Suprapubic skin (tissue), 4 donors: ENCODE data around the gene MUC5AC. TPM values are rescaled to one million over a fixed set of nuclear protein-coding genes. Genes with fewer than 3 reads are reported as not detected.

ENCODE experiments used
- DNase-seq, 2 donors: peaks; one replicate each; pipeline ENCODE4 v3.0.0-alpha.2; 2019; ENCODE audit warnings: low spot score in 2 of 2
- H3K27ac ChIP-seq: fragments of 200-600 bp; sonication (generic); one replicate; pipeline ENCODE4 v1.5.1; 2019
- H3K27me3 ChIP-seq: fragments of 200-600 bp; sonication (generic); one replicate; pipeline ENCODE4 v1.5.1; 2019
- H3K36me3 ChIP-seq: fragments of 200-600 bp; sonication (generic); one replicate; pipeline ENCODE4 v1.5.1; 2019
- H3K4me1 ChIP-seq: fragments of 200-600 bp; sonication (generic); one replicate; pipeline ENCODE4 v1.5.1; 2019
- H3K4me3 ChIP-seq: fragments of 200-600 bp; sonication (generic); one replicate; pipeline ENCODE4 v1.5.1; 2019; ENCODE audit warnings: mild to moderate bottlenecking
- H3K9me3 ChIP-seq: fragments of 200-600 bp; sonication (generic); one replicate; pipeline ENCODE4 v1.5.1; 2019
- EP300 ChIP-seq: sonication (generic); formaldehyde crosslinking; IDR thresholded peaks from one replicate; pipeline ENCODE4 v1.6.1; 2017; ENCODE audit warnings: antibody characterized with exemption
- POLR2A ChIP-seq, 2 donors: fragments of 450-650 bp; IDR thresholded peaks; one replicate each; pipeline ENCODE4 v1.6.1; 2017; ENCODE audit warnings: antibody characterized with exemption in 2 of 2, mild to moderate bottlenecking in 2 of 2, moderate library complexity in 2 of 2
- POLR2AphosphoS5 ChIP-seq, 3 donors: sonication (generic); formaldehyde crosslinking; IDR thresholded peaks; one replicate each; pipeline ENCODE4 v1.6.1; 2017; ENCODE audit warnings: antibody characterized with exemption in 3 of 3
- WGBS: methylation state at CpG from one replicate; pipeline ENCODE4 v1.1.5; 2018; 5-methylcytosine and 5-hydroxymethylcytosine counted together
- total RNA-seq, 4 donors: library from RNA; depleted of rRNA; stranded (reverse); fragments of >200 nt; gene quantifications; one replicate each; pipeline ENCODE4 v1.1.0, GENCODE V29; 2016
- TF ChIP-seq, protein P1 (sequence below), 2 donors: fragments of 200-600 bp in 1 of 2; fragments of 450-650 bp in 1 of 2; sonication (generic) in 1 of 2; IDR thresholded peaks; one replicate each; pipeline ENCODE4 v1.5.1; 2016 to 2019; ENCODE audit warnings: antibody characterized with exemption in 2 of 2, mild to moderate bottlenecking in 1 of 2, moderate library complexity in 1 of 2

MUC5AC gene
- total RNA-seq, 4 donors from 2014 or later = not detected

GRCh38 chr11:1150769-1151365, 6.9 kb upstream of the MUC5AC start:
- TF ChIP-seq POLR2AphosphoS5 (IDR thresholded peaks at IDR 0.05) (no peak), POLR2A (IDR thresholded peaks at IDR 0.05) (no peak), EP300 (no peak)
- TF ChIP-seq, protein P1, sequence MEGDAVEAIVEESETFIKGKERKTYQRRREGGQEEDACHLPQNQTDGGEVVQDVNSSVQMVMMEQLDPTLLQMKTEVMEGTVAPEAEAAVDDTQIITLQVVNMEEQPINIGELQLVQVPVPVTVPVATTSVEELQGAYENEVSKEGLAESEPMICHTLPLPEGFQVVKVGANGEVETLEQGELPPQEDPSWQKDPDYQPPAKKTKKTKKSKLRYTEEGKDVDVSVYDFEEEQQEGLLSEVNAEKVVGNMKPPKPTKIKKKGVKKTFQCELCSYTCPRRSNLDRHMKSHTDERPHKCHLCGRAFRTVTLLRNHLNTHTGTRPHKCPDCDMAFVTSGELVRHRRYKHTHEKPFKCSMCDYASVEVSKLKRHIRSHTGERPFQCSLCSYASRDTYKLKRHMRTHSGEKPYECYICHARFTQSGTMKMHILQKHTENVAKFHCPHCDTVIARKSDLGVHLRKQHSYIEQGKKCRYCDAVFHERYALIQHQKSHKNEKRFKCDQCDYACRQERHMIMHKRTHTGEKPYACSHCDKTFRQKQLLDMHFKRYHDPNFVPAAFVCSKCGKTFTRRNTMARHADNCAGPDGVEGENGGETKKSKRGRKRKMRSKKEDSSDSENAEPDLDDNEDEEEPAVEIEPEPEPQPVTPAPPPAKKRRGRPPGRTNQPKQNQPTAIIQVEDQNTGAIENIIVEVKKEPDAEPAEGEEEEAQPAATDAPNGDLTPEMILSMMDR (IDR thresholded peaks at IDR 0.05) = no peak
- DNase-seq = peak in 1 of 2 donors; percentile 54
- no peak overlapping the region for H3K4me3 ChIP-seq
- H3K27ac ChIP-seq = no peak overlapping the region
- H3K27me3 ChIP-seq = peaks cover 15% of the 10 kb centered on the region
- H3K4me1 ChIP-seq = peaks cover 6% of the 10 kb centered on the region
- no peaks in the 10 kb centered on the region for H3K9me3 ChIP-seq
- 13% methylated on average over 14 of the region's 18 CpGs for WGBS
- H3K36me3 ChIP-seq = no peaks in the 10 kb centered on the region

DNA sequence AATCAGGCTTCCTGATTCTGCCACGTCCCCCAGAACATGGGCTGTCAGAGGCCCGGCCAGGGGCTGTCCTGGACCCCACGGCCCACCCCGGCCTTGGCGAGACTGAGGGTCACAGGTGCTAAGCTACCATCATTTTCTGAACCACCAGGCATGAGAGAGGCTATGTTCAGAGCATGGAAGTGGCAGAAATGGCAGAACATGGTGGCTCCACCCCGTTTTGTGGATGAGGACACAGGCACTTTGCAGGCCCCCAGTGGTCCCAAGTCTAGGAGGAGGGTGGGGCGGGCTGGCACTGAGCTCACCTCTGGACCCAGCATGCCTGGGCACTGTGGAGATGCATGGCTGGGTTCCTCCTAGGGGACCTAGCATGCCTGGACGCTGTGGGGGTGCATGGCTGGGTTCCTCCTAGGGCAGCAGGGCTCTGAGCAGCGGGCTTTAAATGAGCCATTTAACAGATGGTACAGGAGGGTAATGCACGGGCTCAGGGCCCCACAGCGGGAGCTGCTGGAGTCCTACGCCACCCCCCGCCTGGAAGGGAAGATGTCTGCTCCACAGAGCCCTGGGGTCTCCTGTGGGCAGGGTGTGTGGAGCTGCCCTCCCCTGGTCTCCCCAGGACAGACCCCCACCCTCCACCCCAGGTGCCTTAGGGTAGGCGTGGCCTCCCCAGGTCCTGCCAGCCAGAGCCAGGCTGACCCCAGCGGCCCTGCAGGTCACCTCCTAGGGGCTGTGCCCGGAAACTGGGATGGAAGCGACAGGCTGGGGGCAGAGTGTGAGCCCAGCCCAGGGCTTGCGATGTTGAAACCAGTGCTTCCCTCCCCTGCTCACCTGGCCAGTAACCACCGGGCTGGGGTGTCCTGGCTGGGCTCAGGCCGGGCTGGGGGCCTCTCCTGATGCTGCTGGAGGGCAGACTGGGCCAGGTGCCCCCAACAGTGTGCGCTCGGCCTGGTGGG, 6.1 kb upstream of the MUC5AC start:
- Histone ChIP-seq H3K36me3 (no peaks in the 10 kb centered on the region), H3K27me3 (peaks cover 15% of the 10 kb centered on the region), H3K9me3 (no peaks in the 10 kb centered on the region), H3K4me3 (no peak overlapping the region), H3K27ac (no peak overlapping the region), H3K4me1 (peaks cover 6% of the 10 kb centered on the region)
- no peak for TF ChIP-seq EP300
- TF ChIP-seq, protein P1 (IDR thresholded peaks at IDR 0.05) = no peak
- TF ChIP-seq POLR2AphosphoS5 (IDR thresholded peaks at IDR 0.05) = no peak
- TF ChIP-seq POLR2A (IDR thresholded peaks at IDR 0.05) = no peak
- no peak for DNase-seq
- WGBS = 73% methylated on average over 8 of the region's 22 CpGs

DNA sequence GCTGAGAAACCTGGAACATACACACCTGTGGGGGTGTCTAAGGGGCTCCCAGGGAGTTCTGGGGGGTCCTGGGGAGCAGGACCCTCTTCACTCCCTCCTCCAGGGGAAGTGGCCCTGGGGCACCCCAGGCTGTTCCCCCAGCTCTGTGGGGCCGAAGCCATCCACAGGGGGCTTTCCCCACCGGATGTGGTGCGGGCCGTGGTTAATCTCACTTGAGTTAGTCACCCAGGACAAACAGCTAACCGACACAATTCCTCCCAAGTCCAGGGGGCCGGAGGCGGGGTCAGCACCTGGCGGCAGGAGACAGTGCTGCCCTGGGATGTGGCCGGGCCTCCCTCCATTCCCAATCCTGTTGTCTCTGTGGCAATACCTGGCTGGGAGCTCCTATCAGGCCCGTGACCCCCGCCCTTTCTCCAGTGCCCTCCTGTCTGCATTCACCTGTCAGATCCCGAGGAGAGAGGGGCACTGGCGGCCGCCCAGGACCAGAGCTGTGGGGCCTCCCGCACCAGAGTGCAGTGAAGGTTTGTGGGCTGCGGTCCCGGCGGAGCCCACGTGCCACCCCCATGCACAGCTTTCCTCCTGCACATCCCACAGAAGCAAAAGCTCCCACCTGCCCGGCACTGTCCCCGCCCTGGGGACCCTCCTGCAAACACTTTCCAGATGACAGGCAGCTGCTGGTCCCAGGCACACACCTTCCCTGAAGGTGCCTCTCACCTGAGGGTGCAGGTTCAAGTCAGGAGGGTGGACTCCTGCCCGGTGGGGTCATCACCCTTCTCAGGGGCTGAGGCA, 5.2 kb upstream of the MUC5AC start:
- H3K27me3 ChIP-seq = peaks cover 15% of the 10 kb centered on the region
- no peak overlapping the region for H3K4me3 ChIP-seq
- no peaks in the 10 kb centered on the region for H3K9me3 ChIP-seq
- 39% methylated on average over 8 of the region's 22 CpGs for WGBS
- H3K27ac ChIP-seq = no peak overlapping the region
- TF ChIP-seq EP300 (no peak), POLR2A (IDR thresholded peaks at IDR 0.05) (no peak), POLR2AphosphoS5 (IDR thresholded peaks at IDR 0.05) (no peak)
- TF ChIP-seq, protein P1 (IDR thresholded peaks at IDR 0.05) = no peak
- H3K36me3 ChIP-seq = no peaks in the 10 kb centered on the region
- H3K4me1 ChIP-seq = peaks cover 6% of the 10 kb centered on the region
- peak in 1 of 2 donors; percentile 59 for DNase-seq

- TF ChIP-seq EP300 = no peak
- no peak for TF ChIP-seq POLR2AphosphoS5 (IDR thresholded peaks at IDR 0.05)
- no peak for TF ChIP-seq POLR2A (IDR thresholded peaks at IDR 0.05)
- TF ChIP-seq, protein P1 (IDR thresholded peaks at IDR 0.05) = no peak
- 62% methylated on average over 10 of the region's 28 CpGs for WGBS
- Histone ChIP-seq H3K4me1 (peaks cover 6% of the 10 kb centered on the region), H3K9me3 (no peaks in the 10 kb centered on the region), H3K27ac (no peak overlapping the region), H3K27me3 (peaks cover 22% of the 10 kb centered on the region), H3K36me3 (no peaks in the 10 kb centered on the region), H3K4me3 (no peak overlapping the region)
- DNase-seq = peak in 1 of 2 donors; percentile 81
Measured at GRCh38 chr11:1153105-1153950, 4.4 kb upstream of the MUC5AC start.
